ENCODE data around the gene WWC1.

Gene WWC1

GRCh38 chr5:168296682-168297081 is 5.2 kb downstream of the WWC1 start:
- H3K4me1 ChIP-seq (ENCODE audit: insufficient read depth, poor library complexity, severe bottlenecking): peaks cover 56% of the 10 kb centered on the region
- no peaks in the 10 kb centered on the region for H3K9me3 ChIP-seq (ENCODE audit: severe bottlenecking)
- peaks cover 28% of the 10 kb centered on the region for H3K36me3 ChIP-seq (ENCODE audit: low read depth)
- H3K27ac ChIP-seq (ENCODE audit: poor library complexity, severe bottlenecking): peak overlapping the region; percentile 81
- no peak for DNase-seq (ENCODE audit: low spot score)
- no peaks in the 10 kb centered on the region for H3K27me3 ChIP-seq (ENCODE audit: insufficient read depth, poor library complexity, severe bottlenecking)
- TF ChIP-seq CTCF (IDR thresholded peaks at IDR 0.05; ENCODE audit: poor library complexity, severe bottlenecking): no peak
- ATAC-seq (ENCODE audit: low read depth): no peak
- no peak overlapping the region for H3K4me3 ChIP-seq (ENCODE audit: severe bottlenecking)

- ATAC-seq (ENCODE audit: low read depth) (no peak), DNase-seq (ENCODE audit: low spot score) (no peak)
- Histone ChIP-seq H3K27me3 (ENCODE audit: insufficient read depth, poor library complexity, severe bottlenecking) (no peaks in the 10 kb centered on the region), H3K4me3 (ENCODE audit: severe bottlenecking) (no peak overlapping the region), H3K4me1 (ENCODE audit: insufficient read depth, poor library complexity, severe bottlenecking) (peaks cover 62% of the 10 kb centered on the region), H3K9me3 (ENCODE audit: severe bottlenecking) (no peaks in the 10 kb centered on the region), H3K27ac (ENCODE audit: poor library complexity, severe bottlenecking) (peak overlapping the region; percentile 87), H3K36me3 (ENCODE audit: low read depth) (peaks cover 31% of the 10 kb centered on the region)
- no peak for TF ChIP-seq CTCF (IDR thresholded peaks at IDR 0.05; ENCODE audit: poor library complexity, severe bottlenecking)
Observed at GRCh38 chr5:168298949-168299348, 7.5 kb downstream of the WWC1 start.

- DNase-seq (ENCODE audit: low spot score): no peak
- ATAC-seq (ENCODE audit: low read depth): no peak
- no peak for TF ChIP-seq CTCF (IDR thresholded peaks at IDR 0.05; ENCODE audit: poor library complexity, severe bottlenecking)
- Histone ChIP-seq H3K4me3 (ENCODE audit: severe bottlenecking) (no peak overlapping the region), H3K27ac (ENCODE audit: poor library complexity, severe bottlenecking) (peak overlapping the region; percentile 87), H3K27me3 (ENCODE audit: insufficient read depth, poor library complexity, severe bottlenecking) (no peaks in the 10 kb centered on the region), H3K9me3 (ENCODE audit: severe bottlenecking) (no peaks in the 10 kb centered on the region), H3K4me1 (ENCODE audit: insufficient read depth, poor library complexity, severe bottlenecking) (peaks cover 60% of the 10 kb centered on the region), H3K36me3 (ENCODE audit: low read depth) (peaks cover 31% of the 10 kb centered on the region)
Observed at GRCh38 chr5:168299372-168299771, 7.9 kb downstream of the WWC1 start.

- peak overlapping the region; percentile 87 for H3K27ac ChIP-seq (ENCODE audit: poor library complexity, severe bottlenecking)
- H3K4me1 ChIP-seq (ENCODE audit: insufficient read depth, poor library complexity, severe bottlenecking): peaks cover 49% of the 10 kb centered on the region
- H3K36me3 ChIP-seq (ENCODE audit: low read depth): peaks cover 31% of the 10 kb centered on the region
- H3K27me3 ChIP-seq (ENCODE audit: insufficient read depth, poor library complexity, severe bottlenecking): no peaks in the 10 kb centered on the region
- H3K9me3 ChIP-seq (ENCODE audit: severe bottlenecking): no peaks in the 10 kb centered on the region
- no peak for TF ChIP-seq CTCF (IDR thresholded peaks at IDR 0.05; ENCODE audit: poor library complexity, severe bottlenecking)
- ATAC-seq (ENCODE audit: low read depth) (no peak), DNase-seq (ENCODE audit: low spot score) (no peak)
- H3K4me3 ChIP-seq (ENCODE audit: severe bottlenecking): no peak overlapping the region
Observed at GRCh38 chr5:168300326-168301182, 9.1 kb downstream of the WWC1 start.

Data from RWPE2 (cell line).